ENCODE results near the gene OSTC. TPM values are rescaled to one million over a fixed set of nuclear protein-coding genes. Genes with fewer than 3 reads are reported as not detected.

OSTC gene
- polyA plus RNA-seq, 1 donor (not counting 4 experiments of a cell fraction or from before 2014, with no cell fraction given), result 147 TPM

- no peak for DNase-seq (ENCODE audit: low read depth, low spot score)
- no peak overlapping the region for H3K27ac ChIP-seq (ENCODE audit: control insufficient read depth, insufficient read depth, low read length)
- no peaks in the 10 kb centered on the region for H3K36me3 ChIP-seq (ENCODE audit: control insufficient read depth in 2 of 2, extremely low read depth in 1 of 2, insufficient read depth in 2 of 2, low read length in 2 of 2)
- H3K9ac ChIP-seq (ENCODE audit: control insufficient read depth, extremely low read depth, insufficient read depth, low read length), result no peak overlapping the region
- no peaks in the 10 kb centered on the region for H3K79me2 ChIP-seq (ENCODE audit: control insufficient read depth, insufficient read depth, low read length)
- H4K20me1 ChIP-seq (ENCODE audit: control insufficient read depth, extremely low read depth, insufficient read depth, low read length), result no peaks in the 10 kb centered on the region
- no peaks in the 10 kb centered on the region for H3K9me3 ChIP-seq (ENCODE audit: control insufficient read depth, low read depth, low read length)
- no peak for FAIRE-seq
- dilution Hi-C loops (cut with MboI; ENCODE audit: extremely low pct_ligation_motif_present, low sequenced_read_pairs), result no loop called here
- no peak overlapping the region for H3K4me2 ChIP-seq (ENCODE audit: control insufficient read depth, extremely low read depth, insufficient read depth, low read depth, low read length)
- H3K27me3 ChIP-seq (ENCODE audit: control insufficient read depth, extremely low read depth, insufficient read depth, low read length), result no peaks in the 10 kb centered on the region
- H3K4me1 ChIP-seq (ENCODE audit: control insufficient read depth, extremely low read depth, insufficient read depth, low read length), result no peaks in the 10 kb centered on the region
- TF ChIP-seq CTCF (optimal IDR thresholded peaks at IDR 0.05 in 1 of 3, IDR thresholded peaks at IDR 0.05 in 1 of 3, conservative IDR thresholded peaks at IDR 0.05 in 1 of 3; ENCODE audit: extremely low read depth in 1 of 3, insufficient read depth in 2 of 3, low read length in 3 of 3) (no peak), EZH2 (IDR thresholded peaks at IDR 0.05; ENCODE audit: low read length) (no peak)
- no peaks in the 10 kb centered on the region for H3K9me1 ChIP-seq (ENCODE audit: control insufficient read depth, extremely low read depth, insufficient read depth, low read length)
- no peak overlapping the region for H3K4me3 ChIP-seq (ENCODE audit: control insufficient read depth in 2 of 3, extremely low read depth in 1 of 3, insufficient read depth in 2 of 3, low read depth in 1 of 3, low read length in 3 of 3)
- H2AFZ ChIP-seq (ENCODE audit: control insufficient read depth, low read length), result no peak overlapping the region
These were observed 49.8 kb downstream of the OSTC start for GRCh38 chr4:108700081-108700757.

GRCh38 chr4:108702960-108703359 lies 52.6 kb downstream of the OSTC start:
- Histone ChIP-seq H3K9me1 (ENCODE audit: control insufficient read depth, extremely low read depth, insufficient read depth, low read length) (no peaks in the 10 kb centered on the region), H3K9ac (ENCODE audit: control insufficient read depth, extremely low read depth, insufficient read depth, low read length) (no peak overlapping the region), H3K4me1 (ENCODE audit: control insufficient read depth, extremely low read depth, insufficient read depth, low read length) (no peaks in the 10 kb centered on the region), H3K79me2 (ENCODE audit: control insufficient read depth, insufficient read depth, low read length) (no peaks in the 10 kb centered on the region), H3K27ac (ENCODE audit: control insufficient read depth, insufficient read depth, low read length) (no peak overlapping the region), H3K4me3 (ENCODE audit: control insufficient read depth in 2 of 3, extremely low read depth in 1 of 3, insufficient read depth in 2 of 3, low read depth in 1 of 3, low read length in 3 of 3) (no peak overlapping the region), H3K36me3 (ENCODE audit: control insufficient read depth in 2 of 2, extremely low read depth in 1 of 2, insufficient read depth in 2 of 2, low read length in 2 of 2) (no peaks in the 10 kb centered on the region), H2AFZ (ENCODE audit: control insufficient read depth, low read length) (no peak overlapping the region), H4K20me1 (ENCODE audit: control insufficient read depth, extremely low read depth, insufficient read depth, low read length) (no peaks in the 10 kb centered on the region), H3K9me3 (ENCODE audit: control insufficient read depth, low read depth, low read length) (no peaks in the 10 kb centered on the region), H3K4me2 (ENCODE audit: control insufficient read depth, extremely low read depth, insufficient read depth, low read depth, low read length) (no peak overlapping the region), H3K27me3 (ENCODE audit: control insufficient read depth, extremely low read depth, insufficient read depth, low read length) (no peaks in the 10 kb centered on the region)
- dilution Hi-C loops (cut with MboI; ENCODE audit: extremely low pct_ligation_motif_present, low sequenced_read_pairs), result no loop called here
- no peak for TF ChIP-seq EZH2 (IDR thresholded peaks at IDR 0.05; ENCODE audit: low read length)
- no peak for TF ChIP-seq CTCF (optimal IDR thresholded peaks at IDR 0.05 in 1 of 3, IDR thresholded peaks at IDR 0.05 in 1 of 3, conservative IDR thresholded peaks at IDR 0.05 in 1 of 3; ENCODE audit: extremely low read depth in 1 of 3, insufficient read depth in 2 of 3, low read length in 3 of 3)
- DNase-seq (ENCODE audit: low read depth, low spot score), result no peak
- FAIRE-seq, result no peak
